HFFc6 (cell line): ENCODE data around the gene IL1RAPL2. TPM values are rescaled to one million over a fixed set of nuclear protein-coding genes. Genes with fewer than 3 reads are reported as not detected.

Experiments
- DNase-seq: peaks from one replicate; pipeline ENCODE4 v3.0.0-alpha.2; 2018
- H3K27ac Mint-ChIP-seq: 2 replicates; pipeline ENCODE4 v1.8.0; 2020; ENCODE audit warnings: mild to moderate bottlenecking, mixed read lengths
- H3K27me3 Mint-ChIP-seq: 2 replicates; pipeline ENCODE4 v1.8.0; 2021; ENCODE audit warnings: mild to moderate bottlenecking, moderate library complexity, mixed read lengths; ENCODE audit not compliant: insufficient read depth
- H3K36me3 Mint-ChIP-seq: 2 replicates; pipeline ENCODE4 v1.8.0; 2021; ENCODE audit warnings: low read depth, mixed read lengths
- H3K4me1 Mint-ChIP-seq: 2 replicates; pipeline ENCODE4 v1.8.0; 2020; ENCODE audit warnings: low read depth, mixed read lengths
- H3K4me3 Mint-ChIP-seq: 2 replicates; pipeline ENCODE4 v1.8.0; 2020; ENCODE audit warnings: mild to moderate bottlenecking, moderate library complexity, mixed read lengths
- H3K9me3 Mint-ChIP-seq: 2 replicates; pipeline ENCODE4 v1.8.0; 2020; ENCODE audit warnings: mild to moderate bottlenecking, mixed read lengths
- total RNA-seq, 6 experiments: library from RNA; stranded (reverse); fragmentation: NEBNext Ultra II Directional; extraction: Animal tissue kit (Norgen Biotek cat#: 25700); gene quantifications; 2 replicates in 1 of 6; 3 replicates in 5 of 6; pipeline ENCODE4 v1.2.3, GENCODE V29; 2021
- TF ChIP-seq, protein P1 (sequence below): fragments of 200-600 bp; sonication (generic); IDR thresholded peaks from 2 replicates; pipeline ENCODE4 v1.5.0; 2021; ENCODE audit warnings: antibody characterized with exemption, mild to moderate bottlenecking

The IL1RAPL2 gene
- total RNA-seq, 6 experiments from 2014 or later, result 0.33 TPM; not detected in 5

DNA sequence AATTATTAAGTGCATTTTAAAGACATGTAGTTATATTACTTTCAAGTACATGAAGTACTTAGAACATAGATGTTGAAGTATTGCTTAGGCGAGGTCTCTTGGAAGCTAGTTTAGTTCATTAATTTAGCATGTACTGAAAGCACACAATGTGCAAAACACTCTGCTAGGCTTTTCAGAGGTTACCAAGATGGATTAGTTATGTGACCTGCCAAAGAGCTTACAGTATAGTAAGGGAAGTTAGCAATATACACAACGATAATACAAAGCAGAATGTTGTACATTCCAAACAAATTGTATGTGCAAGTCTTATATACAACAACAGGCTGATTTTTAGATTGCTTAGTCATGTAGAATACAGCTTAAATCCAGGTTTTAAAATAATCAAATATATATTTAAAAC, 1137.9 kb downstream of the IL1RAPL2 start:
- H3K9me3 Mint-ChIP-seq, result no peaks in the 10 kb centered on the region; the same call in 1 of the 2 replicates
- H3K27me3 Mint-ChIP-seq, result peaks cover 1% of the 10 kb centered on the region; the same call in 1 of the 2 replicates
- DNase-seq, result no peak
- no peaks in the 10 kb centered on the region for H3K36me3 Mint-ChIP-seq
- H3K4me3 Mint-ChIP-seq, result no peak overlapping the region
- no peak overlapping the region for H3K27ac Mint-ChIP-seq
- TF ChIP-seq, protein P1, sequence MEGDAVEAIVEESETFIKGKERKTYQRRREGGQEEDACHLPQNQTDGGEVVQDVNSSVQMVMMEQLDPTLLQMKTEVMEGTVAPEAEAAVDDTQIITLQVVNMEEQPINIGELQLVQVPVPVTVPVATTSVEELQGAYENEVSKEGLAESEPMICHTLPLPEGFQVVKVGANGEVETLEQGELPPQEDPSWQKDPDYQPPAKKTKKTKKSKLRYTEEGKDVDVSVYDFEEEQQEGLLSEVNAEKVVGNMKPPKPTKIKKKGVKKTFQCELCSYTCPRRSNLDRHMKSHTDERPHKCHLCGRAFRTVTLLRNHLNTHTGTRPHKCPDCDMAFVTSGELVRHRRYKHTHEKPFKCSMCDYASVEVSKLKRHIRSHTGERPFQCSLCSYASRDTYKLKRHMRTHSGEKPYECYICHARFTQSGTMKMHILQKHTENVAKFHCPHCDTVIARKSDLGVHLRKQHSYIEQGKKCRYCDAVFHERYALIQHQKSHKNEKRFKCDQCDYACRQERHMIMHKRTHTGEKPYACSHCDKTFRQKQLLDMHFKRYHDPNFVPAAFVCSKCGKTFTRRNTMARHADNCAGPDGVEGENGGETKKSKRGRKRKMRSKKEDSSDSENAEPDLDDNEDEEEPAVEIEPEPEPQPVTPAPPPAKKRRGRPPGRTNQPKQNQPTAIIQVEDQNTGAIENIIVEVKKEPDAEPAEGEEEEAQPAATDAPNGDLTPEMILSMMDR, result no peak
- H3K4me1 Mint-ChIP-seq, result peaks cover 14% of the 10 kb centered on the region; the same call in 1 of the 2 replicates

DNA sequence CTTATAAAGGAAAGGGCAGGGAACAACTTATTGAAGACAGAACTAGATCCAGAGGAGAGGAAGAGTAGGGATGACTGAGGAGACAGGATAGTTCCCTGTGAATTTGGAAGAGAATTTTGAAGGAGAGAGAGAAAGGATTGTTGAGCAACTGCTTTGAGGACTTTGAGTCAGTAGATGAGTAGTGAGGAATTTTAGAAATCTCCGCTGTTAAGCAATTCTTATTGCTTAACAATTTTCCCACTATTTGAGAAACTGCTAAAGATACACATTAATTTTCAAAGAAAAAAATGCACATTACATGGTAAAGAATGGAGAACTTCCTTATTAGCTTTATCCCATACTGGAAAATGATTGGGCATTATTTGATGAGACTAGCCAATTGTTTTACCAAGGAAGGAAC, 1140.0 kb downstream of the IL1RAPL2 start:
- H3K27me3 Mint-ChIP-seq, result peaks cover 1% of the 10 kb centered on the region; the same call in 1 of the 2 replicates
- no peaks in the 10 kb centered on the region for H3K36me3 Mint-ChIP-seq
- H3K4me1 Mint-ChIP-seq, result peaks cover 6% of the 10 kb centered on the region; the same call in 1 of the 2 replicates
- no peak for DNase-seq
- no peaks in the 10 kb centered on the region; the same call in 1 of the 2 replicates for H3K9me3 Mint-ChIP-seq
- H3K4me3 Mint-ChIP-seq, result no peak overlapping the region
- H3K27ac Mint-ChIP-seq, result no peak overlapping the region
- TF ChIP-seq, protein P1, result no peak

- no peak for DNase-seq
- H3K4me3 Mint-ChIP-seq, result no peak overlapping the region
- H3K36me3 Mint-ChIP-seq, result no peaks in the 10 kb centered on the region
- H3K4me1 Mint-ChIP-seq, result no peaks in the 10 kb centered on the region
- TF ChIP-seq, protein P1, result no peak
- peaks cover 4% of the 10 kb centered on the region; the same call in 1 of the 2 replicates for H3K9me3 Mint-ChIP-seq
- H3K27me3 Mint-ChIP-seq, result peaks cover 2% of the 10 kb centered on the region; the same call in 1 of the 2 replicates
- no peak overlapping the region for H3K27ac Mint-ChIP-seq
These were observed 1145.8 kb downstream of the IL1RAPL2 start for GRCh38 chrX:105711805-105712204.

DNA sequence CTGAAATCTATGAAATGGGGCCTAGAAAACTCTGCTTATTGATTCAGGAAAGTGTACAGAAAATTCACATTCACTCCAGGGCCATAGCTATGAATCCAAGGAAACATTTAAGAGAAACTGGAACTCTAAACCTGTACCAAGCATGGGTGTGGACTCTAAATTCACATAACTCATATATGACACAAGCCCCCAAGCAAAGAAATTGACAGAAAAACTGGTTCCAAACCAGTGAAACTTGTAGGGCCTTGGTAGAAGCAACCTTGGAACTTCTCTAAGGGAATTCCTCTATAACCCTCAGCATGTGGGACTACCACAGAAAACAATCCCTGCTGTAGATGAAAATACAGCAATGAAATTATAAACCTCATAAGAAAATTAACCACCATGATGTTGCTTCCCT, 1149.7 kb downstream of the IL1RAPL2 start:
- no peaks in the 10 kb centered on the region for H3K4me1 Mint-ChIP-seq
- peaks cover 2% of the 10 kb centered on the region; the same call in 1 of the 2 replicates for H3K27me3 Mint-ChIP-seq
- TF ChIP-seq, protein P1, result no peak
- H3K4me3 Mint-ChIP-seq, result no peak overlapping the region
- peaks cover 4% of the 10 kb centered on the region; the same call in 1 of the 2 replicates for H3K9me3 Mint-ChIP-seq
- no peak overlapping the region for H3K27ac Mint-ChIP-seq
- H3K36me3 Mint-ChIP-seq, result no peaks in the 10 kb centered on the region
- DNase-seq, result no peak

- TF ChIP-seq, protein P1, result no peak
- no peaks in the 10 kb centered on the region for H3K36me3 Mint-ChIP-seq
- H3K4me3 Mint-ChIP-seq, result no peak overlapping the region
- no peak overlapping the region for H3K27ac Mint-ChIP-seq
- H3K27me3 Mint-ChIP-seq, result no peaks in the 10 kb centered on the region
- no peak for DNase-seq
- no peaks in the 10 kb centered on the region for H3K9me3 Mint-ChIP-seq
- H3K4me1 Mint-ChIP-seq, result no peaks in the 10 kb centered on the region
These were observed 1158.2 kb downstream of the IL1RAPL2 start for GRCh38 chrX:105723966-105724735.
